Measurements from ENCODE around the gene NOL4L.

The NOL4L gene

DNA sequence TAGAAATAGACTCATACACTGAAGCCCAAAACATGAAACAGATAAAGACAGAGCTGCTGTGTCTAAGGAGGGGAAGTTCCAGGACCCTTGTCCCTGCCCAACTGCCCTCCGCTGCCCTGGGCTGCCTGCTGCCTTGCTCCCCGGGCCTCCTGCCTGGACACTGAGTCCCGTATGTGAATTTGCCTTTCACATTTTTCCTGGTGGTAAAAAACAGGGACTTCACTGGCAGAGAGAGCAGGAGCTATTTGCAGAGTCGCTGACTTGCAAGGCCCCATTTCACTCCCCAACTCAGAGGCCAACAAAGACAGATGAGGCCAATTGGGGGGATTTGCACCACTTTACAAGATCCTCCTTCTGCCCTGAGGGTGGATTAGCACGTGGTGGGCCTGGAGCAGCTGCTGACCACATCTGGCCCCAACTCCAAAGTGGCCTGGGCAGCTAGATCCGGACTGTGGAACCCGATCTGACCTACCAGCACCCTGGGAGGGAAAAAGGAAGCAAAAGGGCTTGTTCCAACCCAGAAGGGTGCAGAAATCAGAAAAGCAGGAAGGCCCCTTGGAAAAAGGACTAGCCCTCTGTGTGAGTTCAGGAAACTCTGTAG lies 61.4 kb downstream of the NOL4L start:
- DNase-seq (ENCODE audit: low read depth) = no peak

DNA sequence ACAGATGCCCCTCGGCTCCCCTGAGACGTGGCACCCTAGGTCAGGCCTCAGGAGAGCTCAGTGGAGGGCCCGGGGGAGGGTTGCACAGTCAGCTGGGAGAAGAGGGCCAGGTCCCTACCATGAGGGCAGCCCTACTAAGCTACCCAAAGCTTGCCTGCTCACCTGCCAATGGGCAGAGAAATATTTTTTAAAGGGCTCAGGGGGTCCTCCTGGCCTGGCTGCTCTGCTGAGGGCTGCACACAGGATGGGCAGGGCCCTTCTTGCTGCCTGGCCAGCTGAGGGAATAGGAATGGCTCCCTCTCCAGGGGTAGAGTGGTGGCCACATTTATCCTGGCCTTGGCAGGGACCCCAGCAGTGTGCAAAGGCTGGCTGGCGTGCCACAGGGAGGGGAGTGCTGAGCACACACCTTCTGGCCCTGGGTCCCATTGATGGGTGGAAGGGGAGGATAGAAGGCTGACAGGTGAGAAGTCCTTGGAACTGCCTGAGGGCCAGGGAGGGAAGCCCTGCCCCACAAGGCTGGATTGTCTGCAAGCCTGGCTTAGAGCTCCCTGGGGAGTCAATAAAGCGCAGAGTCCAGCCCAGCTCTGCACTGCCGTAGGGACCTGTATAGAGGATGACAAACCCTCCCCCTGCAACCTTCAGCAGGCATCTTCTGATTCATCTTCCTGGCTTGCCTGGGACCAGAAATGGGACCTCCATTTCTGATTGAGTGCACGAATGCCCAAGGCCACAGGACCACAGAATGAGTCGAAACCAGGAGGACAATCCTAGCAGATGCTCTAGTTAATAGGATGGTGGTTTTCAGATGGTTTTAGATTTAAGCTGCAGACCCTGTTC lies 62.1 kb downstream of the NOL4L start:
- no peak for DNase-seq (ENCODE audit: low read depth)

DNA sequence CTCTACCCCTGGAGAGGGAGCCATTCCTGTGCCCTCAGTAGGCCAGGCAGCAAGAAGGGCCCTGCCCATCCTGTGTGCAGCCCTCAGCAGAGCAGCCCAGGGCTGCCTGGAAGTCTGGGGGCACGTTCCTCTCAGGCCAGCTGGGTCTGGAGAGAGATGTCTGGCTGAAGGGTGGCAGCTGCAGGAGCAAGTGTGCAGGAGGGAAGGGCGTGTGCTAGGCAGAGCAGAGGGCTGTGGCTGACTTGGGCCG lies 62.7 kb downstream of the NOL4L start:
- no peak for DNase-seq (ENCODE audit: low read depth)

DNA sequence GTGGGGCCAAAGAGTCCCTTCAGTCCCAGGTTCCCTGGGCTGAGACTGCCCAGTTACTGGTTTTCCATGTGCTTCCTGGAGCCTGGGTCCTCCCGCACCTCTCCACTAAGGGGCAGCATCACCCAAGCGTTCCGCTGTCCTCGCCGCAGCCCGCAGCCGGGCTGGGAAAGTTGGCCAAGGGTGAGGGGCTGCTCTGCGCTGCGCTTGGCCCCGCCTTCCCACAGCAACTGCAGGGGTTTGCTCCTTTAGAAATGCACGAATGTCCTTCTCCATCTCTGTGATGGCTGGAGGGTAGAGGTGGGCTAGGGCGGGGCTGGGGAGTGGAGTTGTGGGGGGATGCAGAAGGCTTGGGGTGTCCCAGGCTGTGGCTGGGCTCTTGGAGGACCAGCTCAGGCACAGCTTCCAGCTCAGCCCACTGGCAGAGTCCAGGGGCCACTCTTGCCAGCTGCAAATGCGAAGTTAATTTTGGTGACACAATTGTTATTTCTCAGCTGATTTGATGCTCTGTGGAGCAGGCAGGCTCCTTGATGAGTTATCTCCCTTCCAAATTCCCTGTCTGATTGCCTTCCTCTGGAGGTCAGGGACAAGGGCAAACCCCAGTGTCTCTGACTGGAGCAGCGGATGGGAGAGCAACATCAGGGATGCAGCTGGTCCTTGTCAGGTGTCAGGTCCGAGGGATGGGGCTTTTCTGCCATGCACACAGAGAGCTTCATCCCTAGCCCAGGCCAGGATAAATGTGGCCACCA lies 63.2 kb downstream of the NOL4L start:
- peak; percentile 20 for DNase-seq (ENCODE audit: low read depth)

DNA sequence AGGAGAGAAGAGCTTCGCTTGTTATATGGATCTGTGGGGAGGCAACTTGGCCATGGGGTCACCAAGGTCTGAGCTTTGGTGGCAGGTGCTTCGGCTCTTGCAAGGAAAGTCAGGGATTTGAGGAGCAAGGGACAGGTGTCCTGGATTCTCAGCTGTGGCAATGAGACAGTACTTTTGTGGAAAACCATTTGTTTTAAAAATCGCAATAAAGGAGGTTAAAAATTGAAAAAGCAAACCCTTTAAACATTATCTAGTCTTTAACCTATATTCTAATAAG lies 64.3 kb downstream of the NOL4L start:
- no peak for DNase-seq (ENCODE audit: low read depth)

DNA sequence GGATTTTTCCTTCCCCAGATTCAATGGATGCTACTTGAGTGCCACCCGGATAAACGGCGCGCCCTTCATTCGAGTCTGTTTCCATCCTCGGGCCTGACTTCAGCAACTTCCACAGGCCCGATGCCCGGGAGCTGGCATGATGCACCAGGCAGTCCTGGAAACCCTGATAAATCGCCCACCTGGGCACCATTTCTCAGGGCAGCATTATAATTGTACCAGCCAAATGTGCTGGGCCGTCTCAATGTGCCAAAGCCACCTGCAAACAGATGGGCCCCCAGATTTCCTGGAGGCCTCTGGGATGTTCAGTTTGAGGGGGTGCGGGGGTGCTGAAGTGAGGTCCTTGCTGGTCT lies 65.8 kb downstream of the NOL4L start:
- no peak for DNase-seq (ENCODE audit: low read depth)

DNA sequence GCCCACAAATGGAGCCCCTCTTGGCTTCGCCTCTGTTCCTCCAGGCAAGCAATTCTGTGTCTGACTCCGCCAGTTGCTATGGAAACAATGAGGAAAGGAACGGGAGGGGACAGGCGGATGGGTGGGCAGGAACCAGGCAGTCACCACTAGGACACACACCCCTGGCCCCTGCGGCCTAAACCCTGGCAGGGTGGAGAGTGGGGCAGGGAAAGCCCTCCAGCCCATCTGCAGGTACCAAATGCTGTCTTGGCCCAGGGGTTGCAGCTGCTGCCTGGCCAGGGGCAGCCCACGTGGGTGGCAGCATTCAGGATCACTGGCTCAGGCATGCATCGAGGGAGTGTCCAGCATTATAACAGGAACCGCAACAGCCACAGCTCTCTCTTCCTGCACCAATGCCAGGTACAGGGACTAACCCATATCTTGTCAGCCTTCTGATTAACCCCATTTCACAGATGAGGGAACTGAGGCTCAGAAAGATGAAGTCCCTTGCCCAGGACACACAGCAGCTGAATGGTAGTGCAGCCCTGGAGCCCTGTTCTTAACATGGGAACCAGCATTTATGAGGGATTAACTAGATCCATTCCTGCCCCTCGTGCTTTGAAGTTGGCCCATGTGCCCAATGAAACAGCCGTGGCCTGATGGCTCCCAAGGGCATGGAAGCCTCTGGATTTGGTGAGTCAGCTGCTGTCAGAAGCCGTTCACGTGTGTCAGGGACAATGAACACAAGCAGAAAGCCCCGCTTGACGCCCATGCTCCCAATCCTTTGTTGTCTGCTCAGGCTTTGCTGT lies 66.3 kb downstream of the NOL4L start:
- DNase-seq (ENCODE audit: low read depth) = no peak

DNA sequence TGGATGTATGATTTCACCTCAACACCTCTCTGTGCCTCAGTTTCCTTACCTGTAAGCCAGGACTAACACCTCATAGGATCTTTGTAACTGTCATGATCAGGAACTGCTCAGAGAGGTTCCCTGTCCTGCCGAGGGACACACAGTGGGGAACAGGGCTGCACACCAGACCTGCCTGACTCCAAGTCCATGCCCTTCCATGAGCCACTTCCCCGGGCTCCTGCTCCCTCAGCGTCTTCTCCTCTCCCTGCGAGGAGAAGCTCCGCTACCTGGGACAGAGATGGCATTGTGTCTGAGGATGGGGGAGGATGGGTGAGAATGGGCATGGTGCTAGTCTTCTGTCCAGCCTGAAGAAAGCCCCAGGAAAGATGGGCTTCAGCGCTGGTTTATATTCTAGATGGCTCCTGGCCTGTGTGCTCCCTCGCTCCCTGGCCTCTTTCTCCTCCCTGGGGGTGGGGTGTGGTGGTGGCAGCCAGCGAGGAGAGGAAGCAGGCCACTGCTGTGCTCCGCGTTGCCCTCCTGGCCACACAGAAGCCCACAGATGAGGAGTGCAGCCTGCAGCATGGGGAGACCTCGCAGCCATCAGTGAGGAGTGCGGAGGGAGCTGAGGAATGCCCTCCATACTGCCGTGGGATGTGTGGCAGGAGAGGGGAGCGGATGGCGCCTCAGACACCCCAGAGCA lies 67.1 kb downstream of the NOL4L start:
- DNase-seq (ENCODE audit: low read depth) = no peak

DNA sequence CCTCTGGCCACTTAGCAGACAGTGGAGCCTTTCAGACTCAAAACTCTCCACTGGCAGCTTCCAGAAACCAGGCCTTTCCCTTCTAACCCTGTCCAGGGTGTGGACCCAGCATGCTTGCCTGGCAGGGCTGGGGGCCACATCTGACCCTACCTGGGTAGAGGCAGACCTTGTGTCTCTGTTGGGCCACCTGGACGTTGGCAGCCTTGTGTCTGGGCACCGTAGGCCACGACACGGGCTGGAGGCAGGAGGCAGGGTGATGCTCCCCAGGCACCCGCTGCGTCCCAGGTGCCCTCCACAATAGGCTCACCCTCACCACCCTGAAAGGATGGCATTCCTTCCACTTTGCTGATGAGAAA lies 67.6 kb downstream of the NOL4L start:
- no peak for DNase-seq (ENCODE audit: low read depth)

DNA sequence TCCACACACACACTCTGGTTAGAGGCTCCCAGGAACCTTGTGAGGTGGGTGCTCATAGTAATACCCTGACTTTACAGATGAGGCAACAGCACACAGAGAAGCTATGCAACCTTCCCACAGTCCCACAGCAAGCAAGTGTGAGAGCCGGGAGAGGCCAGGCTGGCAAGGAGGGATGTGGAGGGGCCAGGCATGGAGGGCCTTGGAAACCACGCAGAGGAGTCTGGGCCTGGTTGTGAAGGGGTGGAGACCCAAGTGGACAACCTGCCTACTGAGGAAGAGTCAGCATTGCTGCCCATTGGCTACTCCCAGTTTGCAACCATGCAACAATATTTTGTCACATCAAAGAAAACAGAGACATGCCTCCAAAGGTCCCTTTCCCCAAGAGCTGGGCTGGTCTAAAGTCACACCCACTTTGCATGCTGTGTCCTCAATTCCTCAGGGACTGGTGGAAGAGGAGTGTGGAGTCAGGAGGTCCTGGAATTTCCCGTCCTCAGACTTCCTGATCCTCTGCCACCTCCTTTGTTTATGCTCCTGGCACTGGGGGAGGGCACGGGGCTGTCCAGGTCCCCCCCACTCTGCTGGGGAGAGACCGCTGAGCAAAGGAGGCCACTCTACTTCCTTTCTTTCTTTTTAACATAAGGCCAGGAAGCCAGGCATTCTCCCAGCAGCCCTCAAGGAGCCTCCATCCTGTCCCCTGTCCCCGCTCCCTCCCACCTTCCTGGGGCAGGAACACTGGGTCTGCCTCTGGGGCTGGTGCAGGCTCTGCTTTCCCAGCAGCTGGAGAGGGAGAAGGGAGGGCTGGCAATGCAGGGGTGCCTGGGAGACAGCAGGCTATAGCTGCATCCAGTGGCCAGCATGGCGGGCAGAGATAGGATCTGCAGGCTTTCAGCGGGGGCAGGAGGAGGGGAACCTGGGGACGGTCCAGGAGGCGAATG lies 68.3 kb downstream of the NOL4L start:
- no peak for DNase-seq (ENCODE audit: low read depth)

DNA sequence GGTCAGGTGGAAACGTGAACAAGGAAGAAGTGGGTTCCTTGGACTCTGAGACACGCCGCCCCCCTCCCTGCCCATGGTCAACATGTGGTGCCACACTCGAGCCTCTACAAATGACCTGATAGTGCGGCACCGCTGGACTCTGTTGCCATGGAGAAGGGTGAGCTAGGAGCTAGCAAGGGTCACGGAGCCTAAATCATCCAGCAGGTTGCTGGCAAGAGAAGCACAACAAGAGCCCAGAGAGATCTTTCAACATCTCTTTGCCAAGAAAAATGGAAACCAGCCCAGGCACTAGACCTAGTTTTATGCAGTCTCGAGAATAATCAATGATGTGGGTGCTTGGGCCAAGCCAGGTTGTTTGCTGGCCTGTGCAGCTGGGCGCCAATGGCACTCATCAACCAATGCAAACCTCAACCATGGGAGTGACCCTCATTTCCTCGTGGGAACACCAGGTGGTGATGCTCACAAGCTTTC lies 69.5 kb downstream of the NOL4L start:
- no peak for DNase-seq (ENCODE audit: low read depth)

DNA sequence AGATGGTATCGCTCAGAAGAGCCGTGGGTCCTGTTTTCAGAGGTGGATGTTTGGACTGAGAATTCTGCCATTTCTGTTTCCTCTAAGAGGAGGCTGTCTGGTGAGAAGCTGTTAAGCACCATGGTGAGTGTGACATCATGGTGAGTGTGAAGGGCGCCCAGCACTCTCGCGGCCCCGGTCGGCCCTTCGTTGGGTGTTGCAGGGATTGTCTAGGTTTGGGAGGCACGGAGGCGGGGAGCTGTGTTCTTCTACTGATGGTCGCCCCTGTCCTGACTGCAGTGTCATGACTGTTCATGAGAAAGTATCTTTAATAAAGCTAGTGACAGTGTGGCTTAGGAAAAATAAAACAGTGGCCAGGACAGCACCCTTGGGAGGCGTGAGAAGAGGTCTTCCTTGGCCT lies 70.4 kb downstream of the NOL4L start:
- DNase-seq (ENCODE audit: low read depth) = no peak

DNA sequence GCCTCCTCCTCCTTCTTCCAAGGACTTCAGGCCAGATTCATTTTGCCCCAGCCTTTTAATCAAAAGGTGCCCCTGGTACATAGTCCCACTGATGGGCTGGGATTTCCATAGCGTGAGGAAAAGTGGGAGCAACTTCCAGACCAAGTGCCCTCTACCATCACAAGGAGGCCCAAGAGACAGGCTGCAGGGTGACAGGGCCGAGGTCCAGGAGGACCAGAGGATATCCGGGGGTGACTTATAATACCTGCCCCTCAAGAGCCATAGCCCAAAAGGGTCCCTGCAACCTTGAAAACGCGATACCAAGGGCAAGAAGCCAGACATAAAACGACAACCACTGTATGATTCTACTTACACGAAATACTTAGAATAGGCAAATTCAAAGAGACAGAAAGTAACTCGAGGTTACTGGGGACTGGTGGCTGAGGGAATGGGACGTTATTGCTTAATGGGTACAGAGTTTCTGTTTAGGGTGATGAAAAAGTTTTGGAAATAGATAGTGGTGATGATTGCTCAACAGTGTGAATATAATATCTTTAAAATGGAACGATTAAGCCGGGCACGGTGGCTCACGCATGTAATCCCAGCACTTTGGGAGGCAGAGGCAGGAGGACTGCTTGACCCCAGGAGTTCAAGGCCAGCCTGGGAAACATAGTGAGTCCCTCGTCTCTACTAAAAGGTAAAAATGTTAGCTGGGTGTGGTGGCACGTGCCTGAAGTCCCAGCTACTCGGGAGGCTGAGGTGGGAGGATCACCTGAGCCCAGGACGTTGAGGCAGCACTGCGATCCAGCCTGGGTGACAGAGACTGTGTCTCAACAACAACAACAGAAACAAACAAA lies 71.9 kb downstream of the NOL4L start:
- DNase-seq (ENCODE audit: low read depth) = no peak

DNA sequence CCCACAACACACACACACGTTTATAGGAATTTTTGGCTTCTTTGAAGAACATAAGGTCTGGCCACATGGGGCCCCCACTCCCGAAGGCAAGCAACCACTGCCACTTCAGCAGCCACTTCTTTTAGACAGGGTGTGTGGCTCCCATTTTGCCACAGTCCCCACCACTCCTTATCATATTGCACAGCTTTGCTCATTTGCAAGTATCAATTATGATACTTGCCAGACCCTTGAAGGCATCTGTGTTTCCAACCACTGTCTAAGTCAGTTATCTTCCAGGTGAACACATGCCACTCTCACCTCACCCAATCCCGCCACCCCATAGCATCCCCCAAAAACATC lies 73.1 kb downstream of the NOL4L start:
- DNase-seq (ENCODE audit: low read depth) = no peak

DNA sequence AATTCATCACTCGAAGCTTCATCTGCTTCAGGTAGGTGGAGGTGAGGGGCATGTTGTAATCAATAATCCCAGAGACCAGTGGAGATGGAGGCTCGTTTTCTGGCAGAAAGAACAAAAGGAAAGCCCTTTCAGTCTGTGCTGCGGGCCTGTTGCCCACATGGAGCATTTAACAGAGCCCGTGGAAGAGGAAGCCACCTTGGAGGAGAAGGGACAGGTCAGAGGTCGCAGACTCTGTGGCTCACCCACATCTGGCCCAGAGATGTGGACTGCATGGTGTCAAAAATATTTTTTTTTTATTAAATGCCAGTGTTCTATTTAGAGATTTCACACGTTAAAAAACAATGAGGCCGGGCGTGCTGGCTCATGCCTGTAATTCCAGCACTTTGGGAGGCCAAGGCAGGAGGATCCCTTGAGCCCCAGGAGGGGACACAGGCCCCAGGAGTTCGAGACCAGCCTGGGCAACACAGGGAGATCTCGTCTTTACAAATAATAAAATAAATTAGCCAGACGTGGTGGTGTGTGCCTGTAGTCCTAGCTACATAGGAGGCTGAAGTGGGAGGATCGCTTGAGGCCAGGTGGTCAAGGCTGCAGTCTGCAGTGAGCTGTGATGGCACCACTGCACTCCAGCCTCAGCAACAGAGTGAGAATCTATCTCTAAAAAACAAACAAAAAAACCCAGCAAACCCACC lies 73.6 kb downstream of the NOL4L start:
- DNase-seq (ENCODE audit: low read depth) = no peak

DNA sequence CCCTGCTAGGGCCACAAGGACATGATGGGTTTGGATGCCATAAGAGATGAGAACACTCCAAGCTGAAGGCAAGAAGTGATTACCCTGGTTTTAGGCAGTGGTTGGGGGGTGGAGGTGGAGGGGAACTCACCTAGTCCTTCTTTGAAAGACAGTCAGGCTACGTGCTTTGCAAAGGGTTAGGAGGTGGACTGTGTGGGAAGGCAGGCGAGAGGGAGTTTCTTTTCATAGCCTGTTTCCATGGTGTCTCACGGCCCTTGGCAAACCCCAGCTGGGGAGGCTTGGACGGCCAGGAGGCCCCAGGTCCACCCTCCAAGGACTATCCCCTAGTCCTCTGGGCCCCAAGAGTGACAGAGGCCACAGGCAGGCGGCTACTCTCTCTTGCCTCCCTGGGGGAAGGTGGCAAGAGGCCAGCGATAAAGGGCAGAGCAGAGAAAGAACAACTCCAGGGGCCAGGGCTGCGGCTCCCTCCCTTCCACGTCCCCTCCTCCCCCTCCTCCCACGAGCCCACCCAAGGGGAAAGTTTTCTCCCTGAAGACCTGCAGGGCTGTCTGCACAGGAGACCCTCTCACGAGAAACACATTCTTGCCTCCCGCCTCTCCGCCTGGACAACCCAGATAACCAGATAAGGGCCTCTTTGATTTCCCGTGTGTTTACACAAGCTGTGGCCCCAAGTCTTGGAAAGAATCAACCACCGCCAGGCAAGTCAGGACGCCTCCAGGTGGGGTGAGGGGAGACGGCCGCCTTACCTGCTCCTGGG lies 74.4 kb downstream of the NOL4L start:
- no peak for DNase-seq (ENCODE audit: low read depth)

DNA sequence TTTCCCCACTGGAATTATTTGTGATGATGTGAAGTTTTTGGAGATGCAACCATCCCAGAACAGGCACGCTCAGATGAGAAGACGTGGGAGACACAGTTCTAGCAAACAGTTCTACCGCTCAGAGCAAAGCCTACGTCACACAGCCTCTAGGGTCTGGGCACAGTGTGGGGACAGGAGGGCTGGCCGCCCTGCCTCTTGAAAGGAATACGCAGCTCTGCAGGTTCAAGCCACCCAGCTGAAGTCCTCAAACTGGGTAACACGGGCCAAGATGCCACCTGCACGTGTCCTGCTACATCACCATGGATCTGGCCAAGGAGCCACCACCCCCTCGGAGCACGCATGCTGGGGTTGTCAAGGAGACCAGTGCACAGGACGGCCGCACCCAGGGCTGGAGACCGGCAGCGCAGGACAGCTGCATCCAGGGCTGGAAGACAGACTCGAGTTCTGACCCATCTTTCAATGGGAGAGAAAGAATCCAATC lies 75.0 kb downstream of the NOL4L start:
- no peak for DNase-seq (ENCODE audit: low read depth)

DNA sequence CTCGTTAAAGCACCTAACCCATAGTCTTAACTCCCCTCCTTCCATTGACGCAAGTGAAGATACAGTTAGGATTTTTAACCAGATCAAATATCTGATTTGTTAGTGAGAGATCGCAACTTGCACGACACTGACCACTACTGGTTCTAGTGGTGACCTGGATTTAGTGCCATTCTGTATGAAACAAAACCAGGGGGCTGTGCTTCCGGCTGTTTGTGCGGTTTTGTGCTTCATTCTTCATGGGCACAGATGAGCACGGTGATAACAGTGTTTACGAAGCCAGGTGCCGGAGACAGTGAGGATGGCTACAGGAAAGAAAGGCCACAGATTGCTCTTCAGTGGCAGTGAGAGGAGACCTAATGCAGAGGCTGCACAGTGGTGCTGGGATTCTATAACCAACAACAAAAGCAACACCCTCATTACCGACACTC lies 75.5 kb downstream of the NOL4L start:
- DNase-seq (ENCODE audit: low read depth) = no peak

DNA sequence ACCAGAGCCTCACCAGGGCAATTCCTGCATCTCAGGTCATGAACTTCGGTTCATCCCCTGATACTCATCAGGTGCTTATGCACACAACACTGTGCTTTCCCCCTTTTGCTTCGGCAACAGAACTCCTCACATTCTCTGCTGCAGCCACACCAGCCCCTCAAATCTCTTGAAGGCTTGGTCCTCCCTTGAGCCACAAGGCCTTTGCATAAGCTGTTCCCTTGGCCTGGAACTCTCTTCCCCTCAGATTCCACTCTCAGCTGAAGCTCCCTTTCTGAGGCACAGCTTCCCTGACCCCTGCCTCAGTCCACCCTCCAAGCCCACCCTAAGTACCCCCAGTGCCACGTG lies 76.4 kb downstream of the NOL4L start:
- no peak for DNase-seq (ENCODE audit: low read depth)
